HL-60 (cell line): ENCODE data around the gene TRIM34.

Experiments
- CTCF ChIP-seq: IDR thresholded peaks from one replicate; pipeline ENCODE4 v1.5.1; 2011; ENCODE audit warnings: low read length, control low read depth, inconsistent platforms; ENCODE audit not compliant: insufficient read depth
- GABPA ChIP-seq: IDR thresholded peaks from 2 replicates; pipeline ENCODE4 v1.6.1; 2012; ENCODE audit warnings: low read depth
- POLR2AphosphoS5 ChIP-seq: IDR thresholded peaks from 2 replicates; pipeline ENCODE4 v1.6.1; 2012; ENCODE audit warnings: low read depth
- REST ChIP-seq: IDR thresholded peaks from 2 replicates; pipeline ENCODE4 v1.6.1; 2012; ENCODE audit warnings: low read depth; ENCODE audit not compliant: insufficient replicate concordance

GRCh38 chr11:5596607-5597201 lies 28.1 kb upstream of the TRIM34 start, which contains the start of gene TRIM6:
- TF ChIP-seq CTCF = no peak
- no peak for TF ChIP-seq GABPA
- no peak for TF ChIP-seq REST
- no peak for TF ChIP-seq POLR2AphosphoS5
